HG02759 (cell line): Measurements from ENCODE around the gene FRMD1.

Experiments used
- ATAC-seq: cut with Tn5 transposase; IDR thresholded peaks from one replicate; pipeline ENCODE4 v1.9.1; 2021; ENCODE audit warnings: mild to moderate bottlenecking, moderate library complexity; ENCODE audit not compliant: unreplicated experiment

FRMD1 gene

GRCh38 chr6:168032005-168032760, 46.8 kb downstream of the FRMD1 start:
- ATAC-seq, result no peak

DNA sequence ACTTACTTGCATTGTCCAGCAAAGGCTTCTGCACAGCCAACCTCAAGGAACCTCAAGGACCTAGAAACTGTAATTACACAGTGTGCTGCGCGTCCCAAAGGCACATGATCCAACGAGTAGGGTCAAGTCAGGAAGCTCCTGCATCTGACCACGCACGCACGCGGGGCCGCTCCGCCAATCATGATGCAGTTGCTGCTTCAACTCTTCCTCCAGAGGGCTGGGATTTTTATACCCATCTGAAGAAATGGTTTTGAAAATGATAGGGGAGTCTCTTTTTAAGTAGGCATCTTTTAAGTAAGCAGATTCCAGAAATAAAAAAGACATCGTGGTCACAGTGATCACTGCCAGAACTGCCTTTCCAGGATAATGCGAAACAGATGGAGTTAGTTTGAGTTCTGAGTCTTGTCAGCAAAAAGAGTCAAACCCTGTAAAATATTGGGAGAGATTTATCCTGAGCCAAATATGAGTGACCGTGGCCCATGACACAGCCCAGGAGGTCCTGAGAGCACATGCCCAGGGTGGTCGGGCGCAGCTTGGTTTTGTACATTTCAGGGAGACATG, 47.5 kb downstream of the FRMD1 start:
- ATAC-seq, result no peak

- no peak for ATAC-seq
Observed at GRCh38 chr6:168030908-168031307, 48.1 kb downstream of the FRMD1 start.

DNA sequence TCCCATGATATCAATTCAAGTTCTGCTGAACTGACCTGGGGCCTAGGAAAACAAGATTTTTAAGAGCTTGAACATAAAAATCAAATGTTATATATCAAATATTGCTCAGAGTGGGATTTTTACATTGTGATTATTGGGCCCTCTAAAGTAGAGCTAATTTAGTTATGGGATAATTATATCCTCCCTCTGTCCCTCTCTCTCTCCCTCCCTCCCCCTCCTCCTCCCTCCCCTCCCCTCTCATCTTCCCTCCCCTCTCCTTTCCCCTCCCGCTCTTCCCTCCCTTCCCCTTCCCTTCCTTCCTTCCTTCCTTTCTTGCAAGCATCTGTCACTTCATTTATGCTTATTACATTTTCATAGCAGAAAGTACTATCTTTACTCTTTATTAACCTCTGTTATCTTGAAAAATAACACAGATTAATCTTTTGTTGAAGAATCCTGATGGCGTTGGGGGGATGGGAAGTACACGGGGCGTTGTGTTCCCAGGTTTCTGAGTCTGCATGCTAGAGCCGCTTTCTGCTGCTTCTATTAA, 48.7 kb downstream of the FRMD1 start:
- ATAC-seq, result no peak

- ATAC-seq, result no peak
Observed at GRCh38 chr6:168029459-168030217, 49.4 kb downstream of the FRMD1 start.

DNA sequence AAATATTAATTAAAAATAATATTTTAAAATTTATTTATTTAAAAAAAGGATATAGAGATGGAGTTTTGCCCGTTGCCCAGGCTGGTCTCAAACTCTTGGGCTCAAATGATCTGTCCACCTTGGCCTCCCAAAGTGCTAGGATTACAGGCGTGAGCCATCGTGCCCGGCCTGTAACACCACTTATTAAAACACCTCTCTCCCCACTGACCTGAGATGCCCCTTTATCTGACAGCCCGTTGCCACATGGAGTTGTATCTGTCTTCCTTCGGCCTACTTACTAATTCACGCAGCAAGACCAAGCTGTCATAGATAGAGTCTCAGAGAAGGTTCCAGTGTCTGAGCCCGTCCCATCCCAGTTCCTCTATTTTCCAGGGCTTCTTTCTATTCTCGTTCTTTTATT, 50.8 kb downstream of the FRMD1 start:
- ATAC-seq, result no peak

DNA sequence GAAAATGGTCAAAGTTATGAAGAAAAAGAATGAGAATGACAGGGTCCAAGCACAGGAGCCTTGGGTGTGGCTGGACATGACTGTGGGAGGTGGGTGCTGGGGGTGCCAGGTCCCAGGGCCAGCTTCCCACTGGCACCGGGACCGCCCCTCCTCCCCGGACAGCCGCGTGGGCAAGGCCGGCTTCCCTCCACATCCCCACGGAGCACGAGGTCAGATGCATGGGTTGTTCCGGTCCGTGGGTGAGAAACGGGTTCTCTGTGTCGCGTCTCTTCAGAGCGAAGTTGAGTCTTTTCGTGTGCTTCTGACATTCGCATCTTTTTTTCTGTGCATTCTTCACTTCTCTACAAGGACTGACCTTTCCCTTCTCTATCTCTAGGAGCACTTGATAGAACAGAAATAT, 51.5 kb downstream of the FRMD1 start:
- ATAC-seq, result no peak

GRCh38 chr6:168026925-168027324, 52.1 kb downstream of the FRMD1 start:
- no peak for ATAC-seq

DNA sequence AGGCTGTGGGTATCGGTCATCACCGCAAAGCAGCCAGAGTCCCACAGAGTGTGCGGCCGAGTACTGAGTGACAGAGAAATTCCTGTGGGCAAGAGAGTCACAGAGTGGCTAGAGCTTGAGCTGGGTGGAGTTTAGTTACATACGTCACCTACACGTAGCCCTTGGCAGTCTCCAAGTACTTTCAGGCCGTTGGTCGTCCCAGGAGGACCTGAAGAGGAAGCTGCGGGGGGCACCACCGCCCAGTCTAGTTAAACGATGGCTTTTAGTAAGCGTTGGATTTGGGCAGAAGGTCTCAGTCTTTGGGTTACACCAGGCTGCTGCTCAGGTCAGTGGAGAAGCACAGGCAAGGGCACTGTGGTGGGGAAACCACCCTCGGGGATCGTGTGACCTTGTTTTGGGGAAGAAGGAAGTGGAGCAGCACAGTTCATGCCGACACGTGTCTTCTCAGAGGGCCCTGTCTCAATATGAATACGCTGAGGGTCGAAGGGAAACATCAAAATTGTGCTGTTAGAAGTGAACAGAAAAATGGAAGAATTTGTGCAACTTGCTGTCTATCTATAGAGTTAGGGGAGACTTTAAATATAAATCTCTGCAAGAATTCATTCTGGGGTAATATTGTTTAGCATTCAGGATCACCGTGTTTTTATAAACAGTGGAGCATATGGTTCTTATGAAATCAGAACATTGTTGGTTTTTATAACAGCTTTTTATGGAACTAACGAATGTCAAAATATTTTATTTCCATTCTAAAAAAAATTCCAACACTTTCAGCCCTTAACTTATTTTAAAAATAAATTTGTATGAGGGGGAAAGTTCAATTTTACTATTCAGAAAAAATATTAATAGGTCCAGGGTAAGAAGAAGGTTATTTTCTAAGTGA, 52.9 kb downstream of the FRMD1 start:
- no peak for ATAC-seq

DNA sequence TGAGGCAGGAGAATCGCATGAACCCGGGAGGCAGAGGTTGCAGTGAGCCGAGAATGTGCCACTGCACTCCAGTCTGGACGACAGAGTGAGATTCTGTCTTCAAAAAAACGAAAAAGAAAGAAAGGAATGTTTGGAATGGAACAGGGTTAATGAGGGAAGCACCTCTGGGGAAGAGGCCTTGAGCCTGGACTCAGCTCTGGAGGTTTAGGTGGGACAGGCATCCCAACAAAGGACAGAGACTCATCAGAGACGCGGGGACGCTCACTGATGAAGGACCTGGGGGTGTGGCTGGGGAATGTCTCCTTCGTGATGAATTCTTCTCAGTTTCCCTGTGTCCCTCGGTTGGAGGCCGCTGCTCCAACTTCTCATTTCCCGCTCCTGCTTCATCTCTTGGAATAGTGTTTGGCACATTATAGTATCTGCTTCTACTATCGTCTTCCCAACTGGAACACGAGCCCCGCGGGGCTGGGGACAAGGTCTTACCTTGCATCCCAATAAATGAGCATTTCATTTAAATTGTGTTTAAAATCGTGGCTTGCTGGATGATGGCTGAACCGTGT, 54.0 kb downstream of the FRMD1 start:
- ATAC-seq, result no peak

DNA sequence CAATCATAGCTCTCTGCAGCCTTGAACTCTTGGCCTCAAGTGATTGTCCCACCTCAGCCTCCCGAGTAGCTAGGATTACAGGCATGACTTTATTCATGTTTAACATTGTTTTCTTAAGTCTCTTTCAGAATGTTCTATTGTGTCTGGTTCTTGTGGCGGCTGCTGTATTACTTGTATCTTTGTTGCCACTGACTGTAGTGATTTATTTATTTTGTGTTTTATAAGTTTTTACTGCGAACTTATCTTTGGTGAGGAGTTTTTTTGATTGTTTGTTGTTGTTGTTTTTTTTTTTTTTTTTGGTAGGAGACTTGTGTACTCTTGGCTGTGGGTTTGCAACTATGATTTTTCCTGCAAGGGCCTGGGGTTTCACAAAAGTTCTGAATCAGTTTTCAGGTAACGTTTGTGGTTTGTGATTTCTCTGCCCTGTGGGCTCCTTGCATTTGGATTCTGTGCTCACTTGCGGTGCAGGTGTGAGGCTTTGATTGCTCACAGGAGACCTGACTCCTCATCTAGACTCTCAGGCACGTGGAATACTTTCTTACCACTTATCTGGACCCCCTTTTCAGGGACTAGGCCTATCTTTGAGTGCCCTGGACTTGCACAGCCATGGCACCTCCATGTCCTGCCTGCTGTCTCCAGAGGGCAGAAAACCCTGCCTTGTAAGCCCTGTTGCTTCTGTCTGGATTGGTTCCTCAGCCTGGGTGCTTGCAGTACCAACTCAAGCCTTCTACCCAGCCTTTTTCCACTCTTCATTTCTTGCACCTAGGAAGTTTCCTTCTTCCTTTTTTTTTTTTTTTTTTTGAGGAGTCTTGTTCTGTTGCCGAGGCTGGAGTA, 56.3 kb downstream of the FRMD1 start:
- no peak for ATAC-seq

DNA sequence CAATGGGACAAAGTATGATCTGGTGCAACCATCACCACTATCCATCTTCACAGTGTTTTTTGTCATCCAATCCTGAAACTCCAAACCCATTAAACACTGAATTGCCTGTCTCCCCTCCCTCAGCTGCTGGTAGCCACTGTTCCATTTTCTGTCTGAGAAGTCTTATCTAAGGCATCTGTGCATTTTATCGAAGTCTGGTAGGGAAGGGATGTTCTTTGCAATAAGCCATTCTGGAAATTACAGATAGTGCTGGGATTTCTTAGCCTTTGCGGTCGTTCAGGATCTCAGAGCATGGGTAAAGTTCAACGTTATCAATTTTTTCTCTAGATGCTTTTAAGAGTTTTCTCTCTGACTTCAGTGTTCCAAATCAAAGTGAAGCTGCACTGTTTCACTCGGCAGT, 57.4 kb downstream of the FRMD1 start:
- ATAC-seq, result no peak

DNA sequence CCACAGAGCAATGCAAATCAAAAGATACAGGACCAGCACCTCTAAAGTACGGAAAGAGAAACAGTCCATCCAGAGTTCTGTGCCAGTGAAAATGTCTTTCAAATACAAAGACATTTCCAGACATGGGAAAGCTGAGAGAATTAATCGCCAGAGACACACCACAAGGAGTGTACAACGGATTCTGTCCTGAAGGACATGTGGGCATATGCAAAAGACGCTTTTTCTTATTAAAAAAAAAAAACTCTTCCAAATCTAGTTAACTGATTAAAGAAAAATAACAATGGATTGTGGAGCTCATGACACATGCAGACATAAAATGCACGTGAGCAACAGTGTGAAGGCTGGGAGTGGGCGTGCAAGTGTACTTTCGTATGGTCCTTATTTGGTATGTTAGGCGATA, 58.8 kb downstream of the FRMD1 start:
- no peak for ATAC-seq

DNA sequence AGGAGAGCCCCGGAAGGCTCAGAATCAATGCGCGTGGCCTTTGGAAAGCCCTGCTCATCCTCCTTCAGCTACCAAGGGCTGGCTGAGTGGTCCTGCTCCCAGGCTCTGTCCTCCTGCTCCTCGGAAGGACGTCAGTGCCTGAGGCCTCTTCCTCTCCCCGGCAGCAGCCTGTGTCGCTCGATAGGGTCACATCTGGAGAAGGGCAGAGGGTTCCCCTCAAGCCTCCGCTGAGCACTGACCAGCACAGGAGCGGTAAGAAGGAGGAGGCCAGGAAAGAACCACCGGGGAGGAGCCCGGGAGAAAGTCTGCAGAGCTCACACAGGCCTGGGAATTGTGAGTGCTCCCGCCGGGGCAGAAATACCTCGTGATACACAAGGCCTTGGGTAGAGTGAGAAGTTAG, 60.3 kb downstream of the FRMD1 start:
- ATAC-seq, result no peak

DNA sequence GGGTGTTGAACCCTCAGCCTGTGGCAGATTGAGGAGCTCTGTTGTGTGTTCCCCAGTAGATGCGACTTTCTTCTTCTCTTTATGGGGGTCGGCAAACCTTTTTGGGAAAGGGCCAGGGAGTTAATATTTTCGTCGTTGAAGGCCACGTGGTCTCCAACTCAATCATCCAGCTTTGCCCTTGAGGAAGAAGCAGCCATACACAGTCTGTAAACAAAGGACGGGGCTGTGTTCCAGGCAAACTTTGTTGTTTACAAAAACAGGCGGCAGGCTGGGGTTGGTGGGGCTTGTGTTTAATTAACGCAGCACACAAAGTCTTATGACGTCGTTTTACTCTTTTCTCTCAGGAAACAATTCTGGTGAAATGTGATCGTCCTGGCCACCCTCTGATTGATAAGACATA, 61.4 kb downstream of the FRMD1 start:
- no peak for ATAC-seq

DNA sequence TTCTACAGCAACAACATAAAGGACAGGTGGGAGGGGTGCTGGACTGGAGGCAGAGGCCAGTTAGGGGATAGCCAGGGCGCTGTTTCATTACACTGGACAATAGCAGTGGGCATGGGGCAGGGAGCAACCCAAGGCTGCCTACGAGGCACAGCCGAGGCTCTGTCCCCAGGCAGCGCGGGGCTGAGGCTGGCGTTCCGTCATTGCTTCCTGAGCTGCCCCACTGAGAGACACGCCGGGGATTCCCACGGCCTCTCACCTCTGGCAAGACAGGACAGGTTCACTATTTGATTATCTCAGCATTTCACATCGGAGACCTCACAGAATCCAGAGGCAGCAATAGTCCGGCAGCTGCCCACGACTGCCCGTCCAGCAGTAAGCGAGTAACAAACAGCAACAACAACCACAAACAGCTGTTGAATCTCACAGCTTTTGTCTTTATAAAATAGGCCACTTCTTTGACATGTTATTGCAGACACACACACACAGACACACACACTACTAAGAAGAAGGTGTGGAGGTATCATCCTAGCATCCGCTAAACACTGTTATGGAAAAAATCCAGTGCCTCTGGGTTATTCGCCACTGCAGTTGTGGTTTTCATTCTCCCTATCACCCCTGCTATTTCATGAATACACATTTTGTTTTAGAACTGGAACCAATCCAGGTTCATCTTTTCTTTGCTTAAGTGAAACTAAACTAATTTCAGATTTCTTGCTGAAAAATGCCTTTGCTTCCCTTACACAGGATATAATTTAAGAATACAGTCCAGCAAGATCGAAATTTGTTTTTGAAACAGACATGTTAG, 62.1 kb downstream of the FRMD1 start:
- no peak for ATAC-seq

- ATAC-seq, result no peak
Observed at GRCh38 chr6:168016176-168016620, 62.8 kb downstream of the FRMD1 start.

DNA sequence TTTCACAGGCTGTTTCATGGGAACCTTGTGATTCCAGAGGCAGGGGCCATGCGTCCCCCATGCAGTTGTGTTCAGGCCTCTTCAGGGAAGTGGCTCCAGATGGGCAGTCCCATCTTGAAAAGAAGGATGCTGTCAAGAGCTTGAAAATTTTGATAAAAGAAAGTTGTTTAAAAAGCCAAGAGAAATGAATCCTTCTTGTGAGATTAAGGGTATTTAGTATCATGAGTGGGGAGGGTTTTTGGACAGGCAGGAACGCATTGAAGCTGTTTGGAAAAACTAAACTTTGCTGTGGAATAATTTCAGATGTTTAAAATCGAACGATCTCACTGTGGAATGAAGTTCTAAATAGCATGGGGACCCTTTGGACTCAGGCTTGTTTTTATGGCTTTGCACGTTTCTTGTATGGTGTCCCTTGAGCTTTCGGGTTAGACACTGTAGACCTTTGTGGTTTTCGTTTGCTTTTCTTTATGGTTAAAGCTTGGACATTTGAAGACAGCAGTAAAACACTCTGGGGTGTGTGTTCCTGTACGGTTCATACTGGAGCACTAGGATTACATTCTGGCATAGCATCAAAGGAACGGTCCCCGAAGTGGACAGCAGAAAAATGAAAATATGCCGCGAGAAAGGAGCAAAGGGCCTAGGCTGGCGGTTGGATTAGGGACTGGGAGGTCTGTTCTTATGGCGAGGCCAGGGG, 63.4 kb downstream of the FRMD1 start:
- no peak for ATAC-seq
